CD4-positive, alpha-beta T cell (primary cell): ENCODE results near the gene PYDC1. TPM values are rescaled to one million over a fixed set of nuclear protein-coding genes. Genes with fewer than 3 reads are reported as not detected.

Experiments
- ATAC-seq: fragments of 200-7000 bp; cut with Tn5 transposase; one replicate; pipeline ENCODE4 v1.10.0; 2022; ENCODE audit warnings: mild to moderate bottlenecking; ENCODE audit not compliant: poor library complexity
- CTCF ChIA-PET: fragments of 350-600 bp; sonication (Branson Sonifier 250); formaldehyde crosslinking; loops from one replicate; lab custom pipeline; 2021; ENCODE audit warnings: antibody characterized with exemption, inconsistent platforms; lab: Charles Lee
- POLR2A ChIA-PET: fragments of 350-600 bp; sonication (Branson Sonifier 250); formaldehyde crosslinking; loops from one replicate; lab custom pipeline; 2021; ENCODE audit warnings: antibody characterized with exemption, inconsistent platforms; lab: Charles Lee
- DNase-seq, 14 experiments: peaks; one replicate each; pipeline ENCODE4 v3.0.0-alpha.2; 2013 to 2020; ENCODE audit warnings: mixed read lengths in 2 of 14
- H3K27ac ChIP-seq, 2 donors: one replicate each; pipeline versions ENCODE4 v1.5.1 to v1.7.0; 2013; ENCODE audit warnings: low read length in 2 of 2, low read depth in 1 of 2, mild to moderate bottlenecking in 1 of 2
- H3K27me3 ChIP-seq, 2 experiments: 1 replicate in 1 of 2; 2 replicates in 1 of 2; pipeline versions ENCODE4 v1.6.1 to v1.7.0; 2013; ENCODE audit warnings: low read length in 2 of 2, control low read depth in 1 of 2, mild to moderate bottlenecking in 1 of 2, moderate library complexity in 1 of 2; ENCODE audit not compliant: insufficient read depth in 2 of 2, control insufficient read depth in 1 of 2
- H3K36me3 ChIP-seq: one replicate; pipeline ENCODE4 v1.6.1; 2013; ENCODE audit warnings: low read length, control low read depth; ENCODE audit not compliant: insufficient read depth
- H3K4me1 ChIP-seq: one replicate; pipeline ENCODE4 v1.6.1; 2013; ENCODE audit warnings: low read length, control low read depth; ENCODE audit not compliant: insufficient read depth
- H3K4me3 ChIP-seq: one replicate; pipeline ENCODE4 v1.5.1; 2013; ENCODE audit warnings: mild to moderate bottlenecking, low read length, moderate library complexity
- H3K9me3 ChIP-seq, 2 experiments: 1 replicate in 1 of 2; 2 replicates in 1 of 2; pipeline versions ENCODE4 v1.6.1 to v1.7.0; 2013; ENCODE audit warnings: low read length in 2 of 2, mild to moderate bottlenecking in 2 of 2, control low read depth in 1 of 2, moderate library complexity in 1 of 2; ENCODE audit not compliant: control insufficient read depth in 1 of 2, insufficient read depth in 1 of 2
- H3K27ac Mint-ChIP-seq: one replicate; pipeline ENCODE4 v1.8.0; 2020; ENCODE audit warnings: mixed read lengths
- H3K27me3 Mint-ChIP-seq: one replicate; pipeline ENCODE4 v1.8.0; 2021; ENCODE audit warnings: mixed read lengths
- H3K36me3 Mint-ChIP-seq: one replicate; pipeline ENCODE4 v1.8.0; 2021; ENCODE audit warnings: low read depth, mixed read lengths
- H3K4me1 Mint-ChIP-seq: one replicate; pipeline ENCODE4 v1.8.0; 2021; ENCODE audit warnings: low read depth, mixed read lengths
- H3K4me3 Mint-ChIP-seq: one replicate; pipeline ENCODE4 v1.8.0; 2020; ENCODE audit warnings: mild to moderate bottlenecking, mixed read lengths
- H3K9me3 Mint-ChIP-seq: one replicate; pipeline ENCODE4 v1.8.0; 2020; ENCODE audit warnings: mixed read lengths
- CTCF ChIP-seq: fragments of 200-600 bp; IDR thresholded peaks from one replicate; pipeline ENCODE4 v1.8.0; 2022; ENCODE audit warnings: antibody characterized with exemption, mild to moderate bottlenecking
- intact Hi-C, 2 experiments: fragments of 100-400 bp; cut with DNase I in 1 of 2; cut with micrococcal nuclease in 1 of 2; formaldehyde crosslinking; loops; one replicate each; pipeline versions ENCODE4 v1.15.1 to v1.9.0; 2023 to 2025; cut with DNase I, micrococcal nuclease
- total RNA-seq, 174 experiments: library from RNA in 2 of 174; stranded (reverse) in 2 of 174; gene quantifications; one replicate each; pipeline ENCODE4 v1.2.3 and lab custom pipeline; 2021 to 2026

PYDC1 gene
- total RNA-seq, 2 experiments from 2014 or later = not detected

GRCh38 chr16:31194898-31195297 is 22.0 kb downstream of the PYDC1 start:
- no peak overlapping the region for H3K4me3 Mint-ChIP-seq
- Histone ChIP-seq H3K4me1 (peaks cover 25% of the 10 kb centered on the region), H3K36me3 (peaks cover 76% of the 10 kb centered on the region), H3K27ac (no peak overlapping the region), H3K9me3 (no peaks in the 10 kb centered on the region), H3K4me3 (no peak overlapping the region), H3K27me3 (no peaks in the 10 kb centered on the region)
- peaks cover 94% of the 10 kb centered on the region for H3K36me3 Mint-ChIP-seq
- intact Hi-C loops = loop anchor here in 1 of 2 experiments (2.0 kb wide), 1 partner anchor 14 kb away; the partner anchor contains the start of gene FUS
- DNase-seq = no peak
- peaks cover 72% of the 10 kb centered on the region for H3K4me1 Mint-ChIP-seq
- peak overlapping the region; percentile 50 for H3K27ac Mint-ChIP-seq
- no peaks in the 10 kb centered on the region for H3K9me3 Mint-ChIP-seq
- ChIA-PET CTCF (no interaction called here), POLR2A (interaction anchor here (8.6 kb wide), 1 partner anchor 10 kb away, joined by 89 read pairs; no protein-coding TSS in a partner anchor)
- no peak for TF ChIP-seq CTCF
- no peak for ATAC-seq
- no peaks in the 10 kb centered on the region for H3K27me3 Mint-ChIP-seq

GRCh38 chr16:31193874-31194273 is 23.1 kb downstream of the PYDC1 start:
- Histone ChIP-seq H3K4me3 (no peak overlapping the region), H3K36me3 (peaks cover 82% of the 10 kb centered on the region), H3K27ac (no peak overlapping the region), H3K27me3 (no peaks in the 10 kb centered on the region), H3K9me3 (no peaks in the 10 kb centered on the region), H3K4me1 (peaks cover 18% of the 10 kb centered on the region)
- intact Hi-C loops = loop anchor here in 1 of 2 experiments (2.0 kb wide), 1 partner anchor 13 kb away; the partner anchor contains the start of gene FUS
- Mint-ChIP-seq H3K27me3 (no peaks in the 10 kb centered on the region), H3K27ac (peak overlapping the region; percentile 66), H3K36me3 (peaks cover 95% of the 10 kb centered on the region), H3K4me3 (no peak overlapping the region), H3K9me3 (no peaks in the 10 kb centered on the region), H3K4me1 (peaks cover 72% of the 10 kb centered on the region)
- no peak for DNase-seq
- POLR2A ChIA-PET = interaction anchor here (0.7 kb wide), 1 partner anchor 14 kb away, joined by 4 read pairs; the partner anchor contains the start of gene FUS
- ATAC-seq = no peak
- no peak for TF ChIP-seq CTCF
- CTCF ChIA-PET = no interaction called here

- intact Hi-C loops = no loop called here
- DNase-seq (no peak), ATAC-seq (no peak)
- Mint-ChIP-seq H3K27me3 (no peaks in the 10 kb centered on the region), H3K9me3 (no peaks in the 10 kb centered on the region), H3K4me3 (peak overlapping the region; percentile 51), H3K27ac (peak overlapping the region; percentile 66), H3K4me1 (peaks cover 72% of the 10 kb centered on the region), H3K36me3 (peaks cover 96% of the 10 kb centered on the region)
- Histone ChIP-seq H3K36me3 (peaks cover 90% of the 10 kb centered on the region), H3K4me1 (peaks cover 14% of the 10 kb centered on the region), H3K27me3 (no peaks in the 10 kb centered on the region), H3K4me3 (no peak overlapping the region), H3K9me3 (no peaks in the 10 kb centered on the region), H3K27ac (no peak overlapping the region)
- POLR2A ChIA-PET = interaction anchor here (0.7 to 1.6 kb wide), 2 partner anchors 13 kb away, joined by 4 read pairs; partner anchors contain the start of gene FUS
- no peak for TF ChIP-seq CTCF
- CTCF ChIA-PET = interaction anchor here (0.6 kb wide), 1 partner anchor 27 kb away, joined by 3 read pairs; no protein-coding TSS in a partner anchor
Observed at GRCh38 chr16:31192856-31193642, 23.9 kb downstream of the PYDC1 start.
